Thoracic aorta (tissue), 2 donors: ENCODE measurements around the gene MYOG. TPM values are rescaled to one million over a fixed set of nuclear protein-coding genes. Genes with fewer than 3 reads are reported as not detected.

Experiments
- ATAC-seq: fragments of 150-250 bp; one replicate; pipeline ENCODE4 v1.8.0; 2017; ENCODE audit warnings: low read depth; ENCODE audit not compliant: insufficient number of reproducible peaks, low FRiP score
- DNase-seq: peaks from one replicate; pipeline ENCODE4 v3.0.0-alpha.2; 2020; ENCODE audit warnings: low spot score
- H3K27ac ChIP-seq, 2 donors: fragments of 200-600 bp; sonication (generic); 1 replicate in 1 of 2; 2 replicates in 1 of 2; pipeline ENCODE4 v1.5.1; 2016; ENCODE audit warnings: mild to moderate bottlenecking in 2 of 2, moderate library complexity in 2 of 2
- H3K27me3 ChIP-seq: fragments of 200-600 bp; sonication (generic); replicated peaks from 2 replicates; pipeline ENCODE4 v1.6.0; 2016; ENCODE audit warnings: mild to moderate bottlenecking; ENCODE audit not compliant: insufficient read depth
- H3K36me3 ChIP-seq: fragments of 200-600 bp; sonication (generic); one replicate; pipeline ENCODE4 v1.5.1; 2016
- H3K4me1 ChIP-seq, 2 donors: fragments of 200-600 bp; sonication (generic); 1 replicate in 1 of 2; 2 replicates in 1 of 2; pipeline versions ENCODE4 v1.5.1 to v1.6.0; 2016; ENCODE audit warnings: low read depth in 2 of 2, mild to moderate bottlenecking in 1 of 2; ENCODE audit not compliant: control insufficient read depth in 1 of 2
- H3K4me3 ChIP-seq: fragments of 200-600 bp; sonication (generic); 2 replicates; pipeline ENCODE4 v1.5.1; 2016; ENCODE audit warnings: mild to moderate bottlenecking
- H3K9me3 ChIP-seq: fragments of 200-600 bp; sonication (generic); 2 replicates; pipeline ENCODE4 v1.5.1; 2016
- CTCF ChIP-seq: fragments of 200-600 bp; sonication (generic); IDR thresholded peaks from one replicate; pipeline ENCODE4 v1.5.1; 2019; ENCODE audit warnings: antibody characterized with exemption
- total RNA-seq, 2 donors: library from RNA; depleted of rRNA; stranded (reverse); fragments of >200 nt; gene quantifications; one replicate each; pipeline versions ENCODE4 v1.1.0 to v1.2.3, GENCODE V29; 2016

Gene MYOG
- total RNA-seq, 2 donors from 2014 or later, result not detected

DNA sequence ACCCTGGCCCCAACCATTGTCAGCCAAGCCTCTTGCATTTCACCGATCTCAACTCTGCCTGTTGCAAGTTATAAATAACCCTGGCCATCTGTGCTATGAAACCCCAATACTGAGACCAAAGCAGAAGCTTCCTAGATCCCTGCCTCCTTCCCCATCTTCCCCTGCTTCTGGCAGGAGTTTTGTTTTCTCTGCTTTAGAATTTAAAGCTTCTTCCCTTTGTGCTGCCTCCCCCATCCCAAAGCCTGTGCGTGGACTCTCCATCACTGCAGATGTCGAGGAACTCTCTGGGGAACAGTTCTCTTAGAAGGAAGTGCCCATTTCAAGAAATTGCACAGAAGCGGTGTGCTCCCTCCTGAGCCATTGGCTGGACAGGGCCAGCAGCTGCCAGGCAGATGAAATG is 17.4 kb upstream of the MYOG start:
- peaks cover 8% of the 10 kb centered on the region for H3K9me3 ChIP-seq
- no peak for DNase-seq
- no peaks in the 10 kb centered on the region for H3K4me1 ChIP-seq
- no peak overlapping the region for H3K4me3 ChIP-seq
- ATAC-seq, result no peak
- no peaks in the 10 kb centered on the region for H3K36me3 ChIP-seq
- no peak for TF ChIP-seq CTCF
- no peaks in the 10 kb centered on the region for H3K27me3 ChIP-seq
- H3K27ac ChIP-seq, result no peak overlapping the region

DNA sequence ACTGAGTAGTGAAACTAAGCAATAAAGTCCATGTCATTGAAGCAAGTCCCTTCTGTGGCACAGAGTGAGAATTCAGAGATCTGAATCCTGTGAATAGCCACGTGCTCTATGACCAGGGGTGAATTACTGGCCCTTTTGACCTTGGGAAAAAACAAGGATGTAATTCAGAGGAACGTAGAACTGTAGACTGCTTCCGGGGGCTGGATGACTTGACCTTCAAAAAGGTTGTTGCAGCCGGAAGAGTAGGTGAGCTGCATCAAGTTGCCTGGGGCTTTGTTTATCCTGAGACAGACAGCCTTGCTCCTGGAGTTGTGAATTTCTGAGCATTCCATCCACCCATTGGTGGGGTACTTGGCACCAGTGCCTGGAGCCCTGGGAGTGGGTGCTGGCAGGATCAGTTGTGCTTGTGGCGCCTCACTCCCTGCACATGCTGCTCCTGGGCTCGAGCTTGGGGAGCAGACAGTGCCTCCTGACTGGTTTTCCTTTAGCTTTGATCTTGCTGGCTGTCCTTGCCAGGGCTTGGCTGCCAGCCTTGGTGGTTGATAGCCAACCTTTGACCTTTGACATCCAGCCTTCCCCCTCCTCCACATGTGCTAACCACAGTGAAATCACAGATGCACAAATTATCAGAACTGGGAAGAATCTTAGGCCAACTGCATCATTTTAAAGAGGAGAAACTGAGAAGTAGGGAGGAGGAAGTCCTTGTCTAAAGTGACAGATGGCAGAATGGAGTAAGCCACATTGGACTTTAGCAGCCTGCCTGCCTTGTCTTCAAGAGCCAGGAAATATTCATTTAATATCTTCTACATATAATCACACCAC is 16.2 kb upstream of the MYOG start:
- TF ChIP-seq CTCF, result no peak
- H3K27ac ChIP-seq, result no peak overlapping the region
- no peak for ATAC-seq
- peaks cover 8% of the 10 kb centered on the region for H3K9me3 ChIP-seq
- no peaks in the 10 kb centered on the region for H3K36me3 ChIP-seq
- no peaks in the 10 kb centered on the region for H3K4me1 ChIP-seq
- no peak overlapping the region for H3K4me3 ChIP-seq
- no peaks in the 10 kb centered on the region for H3K27me3 ChIP-seq
- no peak for DNase-seq

DNA sequence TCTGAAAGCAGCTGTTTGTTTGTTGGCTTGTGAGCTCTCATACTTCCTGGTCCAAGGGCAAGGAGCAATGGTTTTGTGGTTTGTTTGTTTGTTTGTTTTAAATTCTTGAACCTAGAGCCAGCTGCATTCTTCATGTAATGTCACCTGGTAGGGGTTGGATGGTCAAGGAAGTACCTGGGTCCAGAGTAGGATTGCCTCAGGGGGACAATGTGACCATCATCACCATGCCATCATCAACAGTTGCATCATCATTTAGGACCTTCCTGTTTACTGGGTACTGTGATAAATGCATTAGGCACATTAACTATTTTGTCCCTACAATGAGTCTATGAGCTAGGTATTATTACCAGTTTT is 14.7 kb upstream of the MYOG start:
- no peaks in the 10 kb centered on the region for H3K27me3 ChIP-seq
- no peak for DNase-seq
- peaks cover 11% of the 10 kb centered on the region for H3K9me3 ChIP-seq
- no peak overlapping the region for H3K27ac ChIP-seq
- ATAC-seq, result no peak
- no peaks in the 10 kb centered on the region for H3K4me1 ChIP-seq
- no peak for TF ChIP-seq CTCF
- H3K36me3 ChIP-seq, result no peaks in the 10 kb centered on the region
- H3K4me3 ChIP-seq, result no peak overlapping the region

DNA sequence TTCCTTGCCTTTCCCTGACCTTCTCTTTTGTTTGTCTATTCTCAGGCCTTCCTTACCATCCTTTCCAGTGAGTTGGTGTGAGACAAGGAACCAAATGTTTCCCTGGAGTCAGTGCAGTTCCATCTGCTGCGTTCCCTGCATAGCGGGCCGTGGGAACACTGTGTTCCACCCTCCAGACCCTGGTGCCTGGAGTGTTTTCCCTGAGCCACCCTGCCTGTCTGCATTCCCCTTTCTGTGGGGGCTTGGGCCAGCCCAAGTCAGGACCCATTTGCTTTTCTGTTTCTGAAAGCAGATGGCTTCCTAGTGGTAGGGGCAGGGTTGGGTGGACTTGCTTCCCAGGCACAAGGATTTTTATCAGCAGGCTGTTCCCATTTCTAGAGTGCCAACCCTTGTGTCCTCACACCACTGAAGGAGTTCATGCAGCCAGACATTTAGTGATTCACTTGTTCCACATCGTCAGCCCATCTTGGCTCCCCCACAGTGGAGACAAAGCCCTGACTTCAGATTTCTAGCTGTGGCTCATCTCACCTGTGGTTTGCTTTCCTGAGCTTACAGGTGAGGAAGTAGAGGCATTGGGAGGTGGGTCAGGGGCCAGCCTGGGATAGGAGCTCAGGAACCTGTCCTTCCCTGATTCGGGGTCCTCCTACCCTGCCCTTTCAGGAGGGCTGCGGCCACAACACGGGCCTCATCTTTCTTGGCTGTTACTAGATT is 14.1 kb upstream of the MYOG start:
- H3K4me1 ChIP-seq, result no peaks in the 10 kb centered on the region
- TF ChIP-seq CTCF, result no peak
- H3K27me3 ChIP-seq, result no peaks in the 10 kb centered on the region
- ATAC-seq (no peak), DNase-seq (no peak)
- H3K9me3 ChIP-seq, result peaks cover 12% of the 10 kb centered on the region
- H3K4me3 ChIP-seq, result no peak overlapping the region
- H3K27ac ChIP-seq, result no peak overlapping the region
- H3K36me3 ChIP-seq, result no peaks in the 10 kb centered on the region

- no peak for DNase-seq
- no peaks in the 10 kb centered on the region for H3K4me1 ChIP-seq
- ATAC-seq, result no peak
- no peak for TF ChIP-seq CTCF
- no peaks in the 10 kb centered on the region for H3K36me3 ChIP-seq
- H3K4me3 ChIP-seq, result no peak overlapping the region
- no peak overlapping the region for H3K27ac ChIP-seq
- H3K27me3 ChIP-seq, result no peaks in the 10 kb centered on the region
- peaks cover 16% of the 10 kb centered on the region for H3K9me3 ChIP-seq
Measured at GRCh38 chr1:203098914-203099520, 13.2 kb upstream of the MYOG start.
